Suprapubic skin (tissue), 4 donors: ENCODE results near the gene MISFA. TPM values are rescaled to one million over a fixed set of nuclear protein-coding genes. Genes with fewer than 3 reads are reported as not detected.

ENCODE experiments used
- DNase-seq, 2 donors: peaks; one replicate each; pipeline ENCODE4 v3.0.0-alpha.2; 2019; ENCODE audit warnings: low spot score in 2 of 2
- H3K27ac ChIP-seq: fragments of 200-600 bp; sonication (generic); one replicate; pipeline ENCODE4 v1.5.1; 2019
- H3K27me3 ChIP-seq: fragments of 200-600 bp; sonication (generic); one replicate; pipeline ENCODE4 v1.5.1; 2019
- H3K36me3 ChIP-seq: fragments of 200-600 bp; sonication (generic); one replicate; pipeline ENCODE4 v1.5.1; 2019
- H3K4me1 ChIP-seq: fragments of 200-600 bp; sonication (generic); one replicate; pipeline ENCODE4 v1.5.1; 2019
- H3K4me3 ChIP-seq: fragments of 200-600 bp; sonication (generic); one replicate; pipeline ENCODE4 v1.5.1; 2019; ENCODE audit warnings: mild to moderate bottlenecking
- H3K9me3 ChIP-seq: fragments of 200-600 bp; sonication (generic); one replicate; pipeline ENCODE4 v1.5.1; 2019
- CTCF ChIP-seq, 2 donors: fragments of 200-600 bp in 1 of 2; fragments of 450-650 bp in 1 of 2; sonication (generic) in 1 of 2; IDR thresholded peaks; one replicate each; pipeline ENCODE4 v1.5.1; 2016 to 2019; ENCODE audit warnings: antibody characterized with exemption in 2 of 2, mild to moderate bottlenecking in 1 of 2, moderate library complexity in 1 of 2
- EP300 ChIP-seq: sonication (generic); formaldehyde crosslinking; IDR thresholded peaks from one replicate; pipeline ENCODE4 v1.6.1; 2017; ENCODE audit warnings: antibody characterized with exemption
- POLR2A ChIP-seq, 2 donors: fragments of 450-650 bp; IDR thresholded peaks; one replicate each; pipeline ENCODE4 v1.6.1; 2017; ENCODE audit warnings: antibody characterized with exemption in 2 of 2, mild to moderate bottlenecking in 2 of 2, moderate library complexity in 2 of 2
- POLR2AphosphoS5 ChIP-seq, 3 donors: sonication (generic); formaldehyde crosslinking; IDR thresholded peaks; one replicate each; pipeline ENCODE4 v1.6.1; 2017; ENCODE audit warnings: antibody characterized with exemption in 3 of 3
- WGBS: methylation state at CpG from one replicate; pipeline ENCODE4 v1.1.5; 2018; 5-methylcytosine and 5-hydroxymethylcytosine counted together
- total RNA-seq, 4 donors: library from RNA; depleted of rRNA; stranded (reverse); fragments of >200 nt; gene quantifications; one replicate each; pipeline ENCODE4 v1.1.0, GENCODE V29; 2016

The MISFA gene
- total RNA-seq, 4 donors from 2014 or later, result 2.7 to 5.1 TPM; not detected in 2

GRCh38 chr11:18575361-18575760, 24.2 kb upstream of the MISFA start:
- H3K27ac ChIP-seq, result no peak overlapping the region
- no peak for TF ChIP-seq CTCF (IDR thresholded peaks at IDR 0.05)
- no peak overlapping the region for H3K4me3 ChIP-seq
- 80% methylated on average over 1 of the region's 1 CpG for WGBS
- no peak for DNase-seq
- no peaks in the 10 kb centered on the region for H3K27me3 ChIP-seq
- H3K9me3 ChIP-seq, result no peaks in the 10 kb centered on the region
- H3K4me1 ChIP-seq, result no peaks in the 10 kb centered on the region
- H3K36me3 ChIP-seq, result peaks cover 56% of the 10 kb centered on the region

DNA sequence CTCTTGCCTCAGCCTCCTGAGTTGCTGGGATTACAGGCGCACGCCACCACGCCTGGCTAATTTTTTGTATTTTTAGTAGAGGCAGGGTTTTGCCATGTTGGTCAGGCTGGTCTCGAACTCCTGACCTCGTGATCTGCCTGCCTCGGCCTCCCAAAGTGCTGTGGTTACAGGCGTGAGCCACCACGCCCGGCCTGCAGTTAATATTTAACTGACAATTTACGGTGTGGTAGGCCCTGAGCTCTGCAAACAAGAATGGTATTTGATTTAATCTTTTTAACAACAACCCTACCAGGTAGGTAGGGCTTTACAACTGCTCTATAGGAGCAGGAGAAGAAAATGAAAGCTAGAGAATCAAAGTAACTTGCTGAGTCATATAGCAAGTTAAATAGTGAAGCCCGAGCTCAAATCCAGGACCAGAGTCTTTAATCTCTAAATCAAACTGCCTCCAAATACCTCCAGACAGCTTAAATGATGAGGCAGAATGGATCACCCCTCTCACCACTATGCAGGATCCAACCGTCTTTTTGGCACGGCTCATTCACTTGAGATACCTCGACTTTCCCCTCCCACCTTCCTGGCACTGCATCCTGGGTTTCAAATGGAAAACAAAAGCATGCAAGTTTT, 20.5 kb upstream of the MISFA start:
- no peak for DNase-seq
- no peak for TF ChIP-seq POLR2A (IDR thresholded peaks at IDR 0.05)
- no peak for TF ChIP-seq EP300
- TF ChIP-seq CTCF (IDR thresholded peaks at IDR 0.05), result no peak
- no peak for TF ChIP-seq POLR2AphosphoS5 (IDR thresholded peaks at IDR 0.05)
- Histone ChIP-seq H3K4me1 (no peaks in the 10 kb centered on the region), H3K27me3 (no peaks in the 10 kb centered on the region), H3K4me3 (no peak overlapping the region), H3K9me3 (no peaks in the 10 kb centered on the region), H3K36me3 (peaks cover 25% of the 10 kb centered on the region), H3K27ac (no peak overlapping the region)
- WGBS, result 85% methylated on average over 14 of the region's 14 CpGs

DNA sequence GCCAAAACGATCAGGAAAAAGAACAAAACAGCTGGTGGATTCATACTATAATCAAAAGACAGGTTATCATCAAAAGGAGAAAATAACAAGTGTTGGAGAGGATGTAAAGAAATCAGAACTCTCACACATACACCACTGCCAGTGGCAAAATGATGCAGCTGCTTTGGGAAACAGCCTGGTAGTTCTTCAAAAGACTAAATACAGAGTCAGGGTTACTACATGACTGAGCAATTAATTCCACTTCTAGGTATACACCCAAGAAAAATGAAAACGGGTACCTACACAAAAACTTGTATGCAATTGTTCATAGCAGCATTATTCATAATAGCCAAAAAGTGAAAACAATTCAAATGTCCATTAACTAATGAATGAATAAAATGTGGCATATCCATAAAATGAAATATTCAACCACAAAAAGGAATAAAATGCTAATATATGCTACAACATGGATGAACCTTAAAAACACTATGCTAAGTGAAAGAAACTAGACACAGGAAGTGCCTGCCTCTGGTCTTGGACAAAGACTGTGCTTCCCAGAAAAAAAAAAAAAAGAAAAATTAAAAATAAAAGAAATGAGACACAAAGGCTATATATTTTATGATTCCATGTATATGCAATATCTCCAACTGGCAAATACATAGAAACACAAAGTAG, 19.3 kb upstream of the MISFA start:
- H3K36me3 ChIP-seq, result peaks cover 14% of the 10 kb centered on the region
- no peaks in the 10 kb centered on the region for H3K4me1 ChIP-seq
- TF ChIP-seq POLR2AphosphoS5 (IDR thresholded peaks at IDR 0.05) (no peak), POLR2A (IDR thresholded peaks at IDR 0.05) (no peak), CTCF (IDR thresholded peaks at IDR 0.05) (no peak), EP300 (no peak)
- H3K27me3 ChIP-seq, result no peaks in the 10 kb centered on the region
- WGBS, result 78% methylated on average over 2 of the region's 2 CpGs
- no peaks in the 10 kb centered on the region for H3K9me3 ChIP-seq
- no peak for DNase-seq
- no peak overlapping the region for H3K27ac ChIP-seq
- no peak overlapping the region for H3K4me3 ChIP-seq

GRCh38 chr11:18581825-18582224, 17.8 kb upstream of the MISFA start:
- 94% methylated on average over 1 of the region's 1 CpG for WGBS
- Histone ChIP-seq H3K36me3 (peaks cover 8% of the 10 kb centered on the region), H3K4me3 (no peak overlapping the region), H3K27ac (no peak overlapping the region), H3K27me3 (no peaks in the 10 kb centered on the region), H3K4me1 (peaks cover 4% of the 10 kb centered on the region), H3K9me3 (no peaks in the 10 kb centered on the region)
- no peak for DNase-seq
- no peak for TF ChIP-seq EP300
- no peak for TF ChIP-seq CTCF (IDR thresholded peaks at IDR 0.05)
- no peak for TF ChIP-seq POLR2A (IDR thresholded peaks at IDR 0.05)
- no peak for TF ChIP-seq POLR2AphosphoS5 (IDR thresholded peaks at IDR 0.05)

DNA sequence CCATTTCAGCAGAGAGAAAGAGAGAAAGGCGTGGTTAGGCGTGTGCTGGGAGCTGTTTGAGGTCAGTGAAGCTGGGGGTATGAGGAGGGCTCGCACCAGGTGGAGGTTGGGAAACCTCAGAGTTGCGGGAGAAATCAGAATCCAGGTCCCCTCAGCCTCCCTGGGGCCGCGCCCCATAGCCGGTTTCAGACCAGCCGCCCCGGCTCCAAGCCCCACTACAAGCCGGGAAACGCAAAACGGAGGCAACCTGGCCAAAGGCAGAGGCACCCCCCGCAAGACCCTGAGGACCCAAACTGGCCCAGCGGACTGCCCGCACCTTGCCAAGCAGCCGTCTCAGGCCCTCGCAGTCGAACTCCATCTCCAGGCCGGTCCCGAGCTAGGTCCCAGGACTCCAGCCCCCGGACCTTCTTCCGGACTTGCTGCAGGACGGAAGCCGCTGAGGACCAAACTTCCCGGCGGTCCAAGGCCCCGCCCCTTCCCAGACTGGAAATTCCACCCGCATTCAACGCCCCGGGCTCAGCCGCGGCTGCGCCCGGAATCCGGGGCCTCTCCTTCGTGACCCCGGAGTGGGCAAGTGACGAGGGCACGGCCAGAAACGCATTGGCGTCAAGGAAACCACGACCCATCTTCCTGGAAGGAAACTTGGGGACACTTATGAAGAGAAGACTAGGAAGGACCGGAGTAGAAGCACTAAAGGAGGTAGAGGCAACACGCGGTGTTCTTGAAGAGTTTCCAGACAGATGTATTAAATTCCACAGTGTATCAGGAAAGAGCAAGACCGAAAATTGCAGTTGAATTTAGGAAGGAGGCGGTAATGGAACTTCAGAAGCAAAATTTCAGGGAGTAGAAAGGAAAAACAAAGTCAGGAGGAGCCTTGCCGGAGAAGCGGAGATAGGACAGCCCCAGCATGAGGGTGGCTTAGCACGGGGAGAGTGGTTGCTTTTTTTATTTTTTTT, 11.0 kb upstream of the MISFA start, which contains the start of gene UEVLD:
Gene UEVLD (minus strand): TSS at position 438 of the 956 bp plus-strand sequence. CDS start 80 bp downstream, at position 358.
- peaks cover 35% of the 10 kb centered on the region for H3K4me1 ChIP-seq
- TF ChIP-seq POLR2AphosphoS5 (IDR thresholded peaks at IDR 0.05) (peak in 1 of 3 donors; percentile 95), CTCF (IDR thresholded peaks at IDR 0.05) (no peak), POLR2A (IDR thresholded peaks at IDR 0.05) (peak; percentile 47 to 61), EP300 (no peak)
- H3K4me3 ChIP-seq, result peak within 1 kb of the TSS; percentile 85
- H3K27me3 ChIP-seq, result no peaks in the 10 kb centered on the region
- 2% methylated on average over 34 of the region's 50 CpGs for WGBS
- H3K27ac ChIP-seq, result peak within 1 kb of the TSS; percentile 87
- peak; percentile 93 to 95 for DNase-seq
- H3K36me3 ChIP-seq, result no peaks in the 10 kb centered on the region
- H3K9me3 ChIP-seq, result no peaks in the 10 kb centered on the region
